ENCODE data around the gene ANKRD17.
"Not testable (repeated sequence)": the region's sequence is repeated elsewhere in the genome, so short reads cannot be mapped to it uniquely, and the experiment has no call there.

Gene ANKRD17

DNA sequence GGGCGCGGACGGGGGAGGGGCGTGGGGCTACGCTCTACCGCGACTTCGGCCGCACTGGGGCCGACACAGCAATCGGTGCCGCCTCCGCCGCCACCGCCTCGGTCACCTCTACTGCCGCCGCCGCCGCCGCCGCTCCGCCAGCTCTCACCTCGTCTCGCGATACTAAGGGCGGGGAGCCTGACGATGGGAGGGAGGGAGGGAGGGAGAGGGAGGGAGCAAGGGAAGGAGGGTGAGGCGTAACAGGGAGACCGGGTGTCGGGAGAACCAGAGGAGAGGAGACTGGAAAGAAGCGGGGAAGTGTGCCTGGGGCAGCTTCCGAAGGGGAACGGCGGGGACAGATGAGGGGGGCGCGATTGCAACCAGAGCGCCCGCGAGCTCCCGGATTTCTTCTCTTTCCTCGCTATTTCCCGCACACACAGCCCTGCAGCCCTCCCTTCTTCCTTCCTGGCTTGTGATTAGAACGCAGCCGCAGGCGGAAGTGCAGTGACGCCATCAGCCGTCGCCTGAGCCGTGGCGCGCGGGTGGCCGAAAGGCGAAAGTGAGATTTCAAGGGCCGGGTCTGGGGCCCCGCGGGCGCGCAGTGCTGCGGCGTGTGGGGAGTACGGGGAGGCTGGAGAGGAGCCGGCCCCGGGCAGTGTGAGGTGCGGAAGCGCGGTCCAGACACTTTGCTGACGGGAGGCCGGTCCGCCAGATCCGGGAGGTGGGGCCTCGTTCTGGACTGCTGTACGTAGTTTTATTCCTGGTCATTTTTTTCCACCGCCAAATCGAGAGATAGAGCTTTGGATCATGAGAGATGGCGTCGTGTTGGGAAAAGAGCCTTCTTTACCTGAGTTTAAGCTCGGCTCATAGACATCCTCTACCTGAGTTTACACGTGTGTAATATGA is at the start of gene ANKRD17:
Gene ANKRD17, minus strand, starts transcription at position 113 of the 885 bp plus-strand sequence. CDS start 130 bp downstream, outside the sequence.
- peak; percentile 87 for DNase-seq

- DNase-seq: no peak
Measured at GRCh38 chr4:73308286-73308685, 49.7 kb upstream of the ANKRD17 start.

DNA sequence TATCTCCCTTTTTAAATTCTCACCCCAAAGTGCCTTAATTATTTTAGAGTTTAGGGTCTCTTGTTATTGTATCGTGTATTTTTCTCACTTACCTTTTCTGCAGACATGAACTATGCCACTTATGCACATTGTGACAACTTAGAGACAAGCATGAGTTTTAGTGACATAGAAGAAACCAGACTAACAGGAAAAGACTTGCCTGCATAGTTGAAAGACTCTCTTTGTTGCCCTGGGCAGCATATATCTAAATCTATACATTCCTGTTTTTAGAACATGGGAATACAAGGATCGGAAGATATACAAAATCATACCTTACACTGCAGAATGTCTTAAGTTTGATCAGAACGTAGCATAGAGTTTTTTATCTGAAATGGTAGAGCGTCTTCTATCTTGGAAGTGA is 45.1 kb upstream of the ANKRD17 start:
- DNase-seq: no peak

GRCh38 chr4:73299548-73300280 is 41.1 kb upstream of the ANKRD17 start:
- no peak for DNase-seq

GRCh38 chr4:73292661-73293060 is 34.1 kb upstream of the ANKRD17 start:
- DNase-seq: not testable (repeated sequence)

GRCh38 chr4:73281982-73282381 is 23.4 kb upstream of the ANKRD17 start:
- DNase-seq: no peak

- no peak for DNase-seq
Measured at GRCh38 chr4:73281396-73281795, 22.8 kb upstream of the ANKRD17 start.

DNA sequence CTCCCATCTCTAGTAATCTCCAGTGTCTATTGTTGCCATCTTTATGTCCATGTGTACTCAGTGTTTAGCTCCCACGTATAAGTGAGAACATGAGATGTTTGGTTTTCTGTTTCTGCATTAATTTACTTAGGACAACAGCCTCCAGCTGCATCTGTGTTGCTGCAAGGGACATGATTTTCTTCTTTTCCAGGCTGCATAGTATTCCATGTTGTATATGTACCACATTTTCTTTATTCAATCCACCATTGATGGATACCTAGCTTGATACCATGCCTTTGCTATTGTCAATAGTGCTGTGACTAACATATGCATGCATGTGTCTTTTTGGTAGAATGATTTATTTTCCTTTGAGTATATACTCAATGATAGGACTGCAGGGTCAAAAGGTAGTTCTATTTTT is 18.6 kb upstream of the ANKRD17 start:
- DNase-seq: no peak

DNA sequence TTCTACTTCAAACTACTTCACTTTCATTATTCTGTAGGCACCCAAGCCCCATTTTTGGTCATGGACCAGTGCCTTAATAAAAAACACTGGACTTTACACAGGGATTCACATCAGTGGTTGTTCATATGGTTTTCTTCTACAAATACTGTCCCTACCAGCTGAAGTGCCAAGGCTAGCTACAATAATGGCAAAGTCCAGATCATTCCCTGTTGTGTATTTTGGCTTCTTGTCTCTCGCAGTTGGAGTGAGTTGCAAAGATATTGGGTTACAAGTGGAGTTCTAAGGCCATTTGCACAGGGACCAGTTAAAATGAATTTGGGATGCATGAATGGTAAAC is 16.7 kb upstream of the ANKRD17 start:
- peak; percentile 90 for DNase-seq

DNA sequence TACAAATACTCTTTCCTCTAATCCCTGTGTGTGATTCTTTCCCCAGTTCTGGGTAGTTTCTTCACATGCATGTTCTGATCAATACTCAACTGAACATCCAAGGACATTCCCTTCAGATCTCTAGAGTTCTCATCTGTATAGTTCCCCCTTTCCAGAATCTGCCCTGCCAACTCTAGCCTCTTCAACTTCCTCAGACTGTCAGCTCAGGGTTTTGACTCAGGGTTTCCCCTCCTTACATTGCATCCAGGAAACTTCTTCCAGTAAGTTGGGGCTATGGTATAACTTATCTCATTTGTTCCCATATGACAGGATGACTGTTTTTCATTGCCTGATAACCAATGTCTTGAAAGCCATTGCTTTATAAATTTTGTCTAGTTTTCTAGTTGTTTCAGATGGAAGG is 14.2 kb upstream of the ANKRD17 start:
- no peak for DNase-seq

DNA sequence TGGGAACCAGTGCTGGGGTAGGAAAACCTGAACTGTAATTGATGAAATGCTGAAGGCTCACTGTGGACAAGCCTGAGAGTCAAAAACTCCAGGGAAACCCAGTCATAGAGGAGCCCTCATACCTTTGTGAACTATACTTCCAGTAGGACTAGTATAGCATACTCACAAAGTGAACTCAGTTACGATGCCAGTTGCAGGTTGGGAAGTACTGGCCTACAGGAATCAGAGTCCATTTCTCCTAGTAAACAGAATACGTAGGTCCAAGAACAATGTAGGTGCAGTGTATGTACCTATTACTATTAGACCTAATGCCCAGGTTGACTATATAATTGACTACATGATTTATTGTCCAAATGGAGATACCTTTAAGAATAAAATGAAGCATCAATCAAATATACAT is 8.5 kb upstream of the ANKRD17 start:
- no peak for DNase-seq

DNA sequence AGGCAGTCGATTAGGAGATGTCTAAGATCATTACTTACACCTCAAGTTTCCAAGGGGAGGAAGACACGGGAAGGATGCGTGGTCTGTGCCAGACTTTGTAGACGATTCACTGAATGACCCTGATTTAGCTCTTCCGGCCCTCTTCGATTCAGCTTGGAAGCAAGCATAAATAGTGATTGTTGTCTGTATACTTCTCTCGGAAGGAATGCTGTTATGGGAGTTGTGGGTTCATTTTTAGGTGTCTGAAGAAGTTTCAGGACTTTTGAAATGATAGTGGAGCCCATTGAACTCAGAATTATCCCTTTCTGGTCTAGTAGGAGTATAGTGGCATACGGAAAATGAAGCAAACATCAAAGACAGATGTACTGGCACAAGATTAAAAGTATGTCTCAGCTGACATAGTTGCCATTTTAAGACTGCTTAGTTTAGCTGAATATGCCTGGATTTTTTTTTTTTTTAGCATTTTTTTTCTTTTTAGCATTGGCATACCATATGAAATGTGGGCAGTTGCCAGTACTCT is 1.0 kb upstream of the ANKRD17 start:
- peak; percentile 5 for DNase-seq

DNA sequence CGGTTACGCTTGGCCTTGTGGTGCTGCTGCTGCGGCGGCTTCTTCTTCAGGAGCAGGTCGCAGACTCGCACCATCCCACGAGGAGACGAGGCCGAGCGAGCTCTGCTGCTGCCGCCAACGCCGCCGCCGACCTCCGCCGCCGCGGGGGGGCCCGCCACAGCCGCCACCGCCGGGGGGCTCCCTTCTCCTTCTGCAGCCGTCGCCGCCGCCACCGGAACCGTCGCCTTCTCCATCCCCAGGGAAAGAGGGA is 237 bp downstream of the ANKRD17 start:
- DNase-seq: no peak

- no peak for DNase-seq
Measured at GRCh38 chr4:73257651-73258435, 755 bp downstream of the ANKRD17 start.

DNA sequence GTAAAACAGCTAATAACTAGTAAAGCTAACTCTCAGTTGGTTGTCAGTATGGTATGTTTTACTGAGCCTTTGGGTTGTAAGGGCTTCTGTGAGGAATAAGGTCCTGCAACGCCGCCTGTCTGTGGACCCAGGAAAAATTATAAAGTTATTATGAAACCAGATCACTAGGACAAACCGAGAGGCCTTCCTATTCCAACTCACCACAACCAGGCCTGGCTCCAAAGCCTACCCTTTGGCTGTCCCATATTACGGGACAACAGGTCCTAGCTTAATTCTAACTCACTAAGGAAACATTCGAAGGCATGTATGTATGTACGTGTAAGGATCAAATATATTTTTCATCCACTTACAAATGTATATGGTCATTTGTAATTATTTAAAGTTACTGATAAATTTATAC is 1.4 kb downstream of the ANKRD17 start:
- DNase-seq: peak; percentile 43

DNA sequence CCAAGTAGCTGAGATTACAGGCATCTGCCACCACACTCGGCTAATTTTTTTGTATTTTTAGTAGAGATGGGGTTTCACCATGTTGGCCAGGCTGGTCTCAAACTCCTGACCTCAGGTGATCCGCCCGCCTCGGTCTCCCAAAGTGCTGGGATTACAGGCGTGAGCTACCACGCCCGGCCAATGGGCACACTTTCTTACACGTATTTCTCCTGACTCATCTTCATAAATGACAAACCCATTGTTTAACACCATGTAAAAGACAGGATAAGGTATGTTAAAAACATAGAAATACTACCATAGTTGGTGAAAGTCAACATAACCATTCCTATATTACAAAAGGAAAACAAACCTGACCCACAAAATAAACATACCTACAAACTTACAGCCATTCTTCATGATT is 2.8 kb downstream of the ANKRD17 start:
- not testable (repeated sequence) for DNase-seq

DNA sequence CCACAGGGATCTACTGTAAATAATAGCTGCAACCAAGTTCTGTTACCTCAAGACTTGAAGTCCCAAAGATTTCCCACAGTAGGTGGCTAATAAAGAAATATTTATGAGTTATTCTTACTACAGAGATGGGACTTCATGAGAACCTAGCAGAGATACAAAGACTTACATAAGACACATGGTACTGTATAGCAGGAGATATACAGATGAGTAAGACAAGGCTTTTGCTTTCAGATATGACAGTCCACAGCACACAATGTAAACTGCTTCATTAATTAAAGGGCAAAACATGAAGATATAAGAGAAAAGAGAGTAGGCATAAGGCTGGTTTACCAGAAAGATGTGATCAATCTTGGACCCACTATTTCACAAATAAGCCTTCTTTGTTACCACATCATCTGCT is 6.6 kb downstream of the ANKRD17 start:
- DNase-seq: no peak

DNA sequence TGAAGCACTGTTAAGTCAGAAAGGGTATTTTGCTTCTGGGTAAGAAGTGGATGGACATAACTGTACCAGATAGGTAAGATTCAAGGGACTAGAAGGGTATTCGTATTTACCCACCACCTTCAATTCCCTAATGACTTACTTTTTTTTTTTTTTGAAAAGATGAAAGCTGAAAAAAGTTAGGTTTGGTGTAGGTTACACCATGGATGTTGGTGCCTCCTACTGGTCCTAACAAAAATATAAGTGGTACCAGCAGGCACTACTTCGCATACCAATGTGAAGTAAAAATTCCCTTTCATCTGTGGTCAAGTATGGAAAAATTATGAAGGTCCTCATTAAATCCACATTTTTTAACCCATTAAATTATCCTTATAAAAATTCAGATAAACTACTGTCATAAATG is 7.2 kb downstream of the ANKRD17 start:
- DNase-seq: no peak

GRCh38 chr4:73250642-73251041 is 8.0 kb downstream of the ANKRD17 start:
- no peak for DNase-seq

- no peak for DNase-seq
Measured at GRCh38 chr4:73248821-73249220, 9.8 kb downstream of the ANKRD17 start.

DNA sequence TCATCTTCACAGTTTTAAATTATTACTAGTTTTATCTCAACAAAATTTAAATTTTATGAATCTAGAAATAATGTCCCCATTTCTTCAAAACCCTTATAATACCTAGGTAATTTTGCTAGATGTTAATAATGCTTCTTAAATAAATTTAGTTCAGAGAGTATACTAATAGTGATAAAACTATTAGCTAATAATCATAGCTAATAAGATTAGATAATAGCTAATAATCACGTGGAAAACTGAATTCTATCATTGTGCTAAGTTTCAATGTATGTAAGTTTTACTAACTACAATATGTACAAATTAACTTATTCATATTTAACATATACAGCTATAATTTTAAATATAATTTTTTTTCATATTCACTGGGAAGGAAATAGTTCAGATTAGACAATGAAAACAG is 10.2 kb downstream of the ANKRD17 start:
- DNase-seq: no peak

DNA sequence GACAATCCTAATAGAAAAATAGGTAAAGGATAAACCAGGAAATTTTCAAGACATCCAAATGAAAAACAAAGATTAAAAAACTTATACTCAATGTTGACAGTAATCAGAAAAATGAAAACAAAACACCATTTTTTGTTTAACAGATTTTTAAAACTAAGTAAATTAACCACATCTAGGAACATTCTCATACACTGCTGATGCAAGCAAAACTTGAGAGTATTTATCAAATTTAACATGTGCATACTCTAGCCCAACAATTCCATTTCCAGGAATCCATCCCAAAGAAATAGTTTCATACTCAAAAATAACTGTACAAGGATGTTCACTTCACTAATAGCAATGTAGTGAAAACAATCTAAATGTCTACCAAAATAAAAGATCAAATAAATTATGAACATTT is 11.5 kb downstream of the ANKRD17 start:
- DNase-seq: no peak

DNA sequence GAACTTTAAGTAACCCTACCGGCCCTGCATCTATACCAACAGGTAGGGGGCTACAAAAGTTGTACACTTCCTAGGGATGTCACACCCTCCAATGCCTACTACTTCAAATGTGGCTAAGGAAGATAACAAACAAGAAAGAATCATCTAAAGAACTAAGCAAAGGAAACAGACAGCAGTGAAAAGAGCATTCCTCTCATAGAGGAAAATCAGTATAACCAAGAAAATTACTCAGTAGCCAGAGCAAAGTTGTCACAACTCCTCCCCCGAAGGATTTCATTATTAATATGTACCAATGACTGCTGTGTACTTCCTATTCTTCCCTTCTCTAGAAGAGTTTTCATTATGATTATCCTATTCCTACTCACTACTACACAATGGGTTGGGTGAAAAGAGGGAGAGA is 12.6 kb downstream of the ANKRD17 start:
- no peak for DNase-seq

Measured in NCI-H1092 (cell line).